ENCODE results near the gene CORO6.

Gene CORO6

GRCh38 chr17:29615492-29616299 is 7.0 kb downstream of the CORO6 start:
- Histone ChIP-seq H3K9me2 (ENCODE audit: low read depth, low read length) (no peaks in the 10 kb centered on the region), H3K9ac (ENCODE audit: low read length) (peak overlapping the region; percentile 42; the same call in 1 of the 2 replicates), H3K79me2 (ENCODE audit: insufficient read depth, low read length) (no peaks in the 10 kb centered on the region), H3K4me3 (ENCODE audit: low read depth, low read length, poor library complexity, severe bottlenecking) (peak overlapping the region; percentile 59), H3K9me3 (ENCODE audit: low read length) (no peaks in the 10 kb centered on the region), H3K4me2 (ENCODE audit: low read length) (peak overlapping the region; percentile 82), H3K27me3 (ENCODE audit: insufficient read depth, low read length) (0 out of 2 replicates have a peak, but pooled peaks cover 4% of the 10 kb centered on the region), H2AFZ (ENCODE audit: low read length) (no peak overlapping the region), H3F3A (ENCODE audit: insufficient read depth, low read length) (no peaks in the 10 kb centered on the region), H3K27ac (ENCODE audit: low read depth, low read length, poor library complexity, severe bottlenecking) (no peak overlapping the region), H3K4me1 (ENCODE audit: insufficient read depth, low read length, severe bottlenecking) (peaks cover 54% of the 10 kb centered on the region), H4K20me1 (ENCODE audit: insufficient read depth, low read length) (no peaks in the 10 kb centered on the region), H3K36me3 (ENCODE audit: insufficient read depth, low read length) (no peaks in the 10 kb centered on the region)
- no peak for TF ChIP-seq EZH2 (IDR thresholded peaks at IDR 0.05; ENCODE audit: borderline replicate concordance, low read length)
- no peak for TF ChIP-seq CTCF (IDR thresholded peaks at IDR 0.05; ENCODE audit: low read length)

DNA sequence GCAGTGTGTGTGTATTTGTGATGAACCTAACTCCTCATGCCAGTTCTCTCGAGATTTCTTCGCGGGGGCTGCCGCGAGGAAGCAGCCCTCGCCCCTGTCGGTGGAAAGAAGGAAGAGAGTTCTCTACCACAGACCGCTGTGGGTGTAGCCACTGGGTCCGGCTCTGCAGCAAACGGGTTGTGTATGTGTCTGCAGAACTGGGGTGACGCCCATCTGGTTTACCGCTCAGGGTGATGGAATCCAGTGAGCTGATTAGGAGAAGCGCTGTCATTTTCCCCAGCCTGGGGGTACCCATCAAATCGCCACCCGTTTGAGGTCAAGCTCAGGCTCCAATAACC is 7.7 kb downstream of the CORO6 start:
- TF ChIP-seq CTCF (IDR thresholded peaks at IDR 0.05; ENCODE audit: low read length) (0 out of 2 replicates have a peak, but pooled peaks have one; percentile 4), EZH2 (IDR thresholded peaks at IDR 0.05; ENCODE audit: borderline replicate concordance, low read length) (no peak)
- Histone ChIP-seq H3K4me1 (ENCODE audit: insufficient read depth, low read length, severe bottlenecking) (peaks cover 54% of the 10 kb centered on the region), H3K9me3 (ENCODE audit: low read length) (no peaks in the 10 kb centered on the region), H2AFZ (ENCODE audit: low read length) (no peak overlapping the region), H3K27me3 (ENCODE audit: insufficient read depth, low read length) (0 out of 2 replicates have a peak, but pooled peaks cover 4% of the 10 kb centered on the region), H3F3A (ENCODE audit: insufficient read depth, low read length) (no peaks in the 10 kb centered on the region), H3K9me2 (ENCODE audit: low read depth, low read length) (no peaks in the 10 kb centered on the region), H3K9ac (ENCODE audit: low read length) (no peak overlapping the region; the same call in 1 of the 2 replicates), H3K4me2 (ENCODE audit: low read length) (peak overlapping the region; percentile 82), H4K20me1 (ENCODE audit: insufficient read depth, low read length) (no peaks in the 10 kb centered on the region), H3K4me3 (ENCODE audit: low read depth, low read length, poor library complexity, severe bottlenecking) (peak overlapping the region; percentile 59), H3K79me2 (ENCODE audit: insufficient read depth, low read length) (no peaks in the 10 kb centered on the region), H3K36me3 (ENCODE audit: insufficient read depth, low read length) (no peaks in the 10 kb centered on the region), H3K27ac (ENCODE audit: low read depth, low read length, poor library complexity, severe bottlenecking) (no peak overlapping the region)

DNA sequence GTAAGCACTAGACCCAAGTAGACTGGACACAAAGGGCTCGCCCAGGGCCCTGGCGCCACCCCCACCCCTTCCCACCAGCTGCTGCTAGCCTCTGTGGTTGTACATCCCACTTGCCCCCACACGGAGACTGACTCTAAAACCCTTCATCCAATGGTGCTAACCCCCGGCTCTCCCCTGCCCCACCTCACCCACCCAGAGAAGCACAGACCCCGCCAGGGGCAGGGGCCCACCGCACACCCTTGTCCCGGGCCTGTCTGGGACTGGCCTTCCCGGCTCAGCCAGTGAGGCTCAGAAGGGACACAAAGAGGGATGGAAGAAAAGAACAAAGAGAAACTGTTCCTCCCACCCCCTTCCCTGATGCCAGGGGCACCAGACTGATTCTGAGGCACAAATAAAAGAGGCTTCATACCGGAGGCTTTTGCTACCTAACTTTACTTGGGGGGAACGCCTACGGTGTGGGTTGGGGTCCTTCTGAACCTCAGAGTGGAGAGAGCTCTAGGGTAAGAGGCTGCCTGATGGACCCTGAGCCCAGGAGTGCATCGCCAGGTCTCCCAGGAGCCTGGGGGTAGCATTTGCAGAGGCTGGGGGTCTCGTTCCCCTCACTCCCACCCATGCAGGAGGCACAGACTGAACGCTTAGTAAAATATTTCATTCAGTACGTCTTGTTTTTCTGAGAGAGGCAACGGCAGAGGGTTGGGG is 8.2 kb downstream of the CORO6 start:
- Histone ChIP-seq H4K20me1 (ENCODE audit: insufficient read depth, low read length) (no peaks in the 10 kb centered on the region), H3K9ac (ENCODE audit: low read length) (peak overlapping the region; percentile 3; the same call in 1 of the 2 replicates), H2AFZ (ENCODE audit: low read length) (no peak overlapping the region), H3K4me1 (ENCODE audit: insufficient read depth, low read length, severe bottlenecking) (peaks cover 54% of the 10 kb centered on the region), H3K36me3 (ENCODE audit: insufficient read depth, low read length) (no peaks in the 10 kb centered on the region), H3K27ac (ENCODE audit: low read depth, low read length, poor library complexity, severe bottlenecking) (no peak overlapping the region), H3K9me3 (ENCODE audit: low read length) (no peaks in the 10 kb centered on the region), H3K27me3 (ENCODE audit: insufficient read depth, low read length) (0 out of 2 replicates have a peak, but pooled peaks cover 4% of the 10 kb centered on the region), H3K79me2 (ENCODE audit: insufficient read depth, low read length) (no peaks in the 10 kb centered on the region), H3F3A (ENCODE audit: insufficient read depth, low read length) (no peaks in the 10 kb centered on the region), H3K9me2 (ENCODE audit: low read depth, low read length) (no peaks in the 10 kb centered on the region), H3K4me3 (ENCODE audit: low read depth, low read length, poor library complexity, severe bottlenecking) (peak overlapping the region; percentile 59), H3K4me2 (ENCODE audit: low read length) (peak overlapping the region; percentile 82)
- TF ChIP-seq EZH2 (IDR thresholded peaks at IDR 0.05; ENCODE audit: borderline replicate concordance, low read length) = no peak
- TF ChIP-seq CTCF (IDR thresholded peaks at IDR 0.05; ENCODE audit: low read length) = no peak

All from OCI-LY1 (cell line).